GM19372 (cell line): ENCODE data around the gene STK4.

Experiments used
- ATAC-seq: cut with Tn5 transposase; IDR thresholded peaks from one replicate; pipeline ENCODE4 v1.9.1; 2021; ENCODE audit warnings: mild to moderate bottlenecking, low read depth, moderate library complexity; ENCODE audit not compliant: unreplicated experiment

STK4 gene

GRCh38 chr20:44966030-44966961, at the start of gene STK4:
STK4 (plus strand) TSS chr20:44966512; CDS start chr20:44966569, 57 bp downstream.
- peak; percentile 74 for ATAC-seq

DNA sequence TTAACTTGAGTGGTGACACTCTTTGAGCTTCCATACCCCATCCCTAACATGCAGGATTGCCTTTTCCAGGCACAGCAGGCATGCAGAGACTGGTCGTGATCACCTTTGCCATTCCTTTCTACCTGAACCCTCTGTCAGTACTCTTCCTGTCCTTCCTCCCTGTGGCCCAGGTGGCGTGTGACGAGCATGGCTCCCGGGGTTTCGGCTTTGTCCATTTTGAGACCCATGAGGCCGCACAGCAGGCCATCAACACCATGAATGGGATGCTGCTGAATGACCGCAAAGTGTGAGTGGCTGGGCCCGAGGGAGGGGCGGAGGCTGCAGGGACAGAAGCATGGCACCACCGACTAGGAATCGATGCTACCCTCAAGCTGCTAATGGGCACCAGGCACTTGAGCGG, 49.7 kb upstream of the STK4 start:
- ATAC-seq, result no peak

DNA sequence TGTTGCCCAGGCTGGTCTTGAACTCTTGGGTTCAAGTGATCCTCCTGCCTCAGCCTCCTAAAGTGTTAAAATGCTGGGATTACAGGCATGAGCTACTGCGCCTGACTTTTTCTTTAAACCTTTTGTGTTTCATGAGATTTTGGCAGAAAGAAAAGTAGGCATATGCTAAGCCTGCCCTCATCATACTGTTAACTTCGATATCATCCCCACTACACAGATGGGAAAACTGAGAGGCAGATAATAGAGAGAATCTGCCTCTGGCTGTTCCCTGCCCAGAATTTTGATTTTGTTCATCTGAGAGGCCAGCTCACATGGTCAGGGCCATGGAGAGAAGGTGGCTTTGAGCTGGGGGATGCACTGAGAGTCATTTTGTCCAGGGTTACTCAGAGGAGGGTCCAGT, 48.9 kb upstream of the STK4 start:
- no peak for ATAC-seq

DNA sequence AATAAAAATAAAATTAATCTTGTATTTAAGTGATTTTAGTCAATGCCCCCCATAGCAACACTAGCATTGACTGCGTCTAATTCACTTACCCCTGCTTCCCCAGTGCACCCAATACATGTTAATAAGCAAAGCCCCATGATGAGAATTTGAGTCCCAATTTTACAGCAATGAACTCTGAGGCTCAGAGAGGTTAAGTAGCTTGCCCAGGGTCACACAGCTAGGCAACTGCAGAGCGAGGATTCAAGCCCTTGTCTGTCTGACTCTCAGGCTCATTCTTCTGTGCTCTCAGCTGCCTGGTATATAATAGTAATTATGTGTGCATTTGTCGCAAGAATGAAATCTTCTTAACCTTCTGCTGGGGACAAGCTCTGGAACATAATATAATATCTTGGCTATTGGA, 48.0 kb upstream of the STK4 start:
- no peak for ATAC-seq

- ATAC-seq, result no peak
Observed at GRCh38 chr20:44918761-44919160, 47.6 kb upstream of the STK4 start.

DNA sequence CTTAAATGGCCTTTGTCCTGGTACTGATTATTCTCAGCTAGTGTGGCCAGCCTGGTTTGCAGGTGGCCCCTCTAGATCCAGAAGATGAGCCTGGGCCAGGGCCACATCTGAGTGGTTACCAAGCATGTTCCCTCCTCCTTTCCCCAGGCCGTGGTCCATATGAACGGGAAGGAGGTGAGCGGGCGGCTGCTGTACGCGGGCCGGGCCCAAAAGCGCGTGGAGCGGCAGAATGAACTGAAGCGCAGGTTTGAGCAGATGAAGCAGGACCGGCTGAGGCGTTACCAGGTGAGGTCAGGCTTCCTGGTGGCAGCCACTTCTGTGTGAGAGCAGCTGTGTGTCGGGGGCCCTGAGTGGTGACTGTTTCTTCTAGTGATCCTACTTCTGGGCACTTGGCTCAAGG, 44.9 kb upstream of the STK4 start:
- no peak for ATAC-seq

DNA sequence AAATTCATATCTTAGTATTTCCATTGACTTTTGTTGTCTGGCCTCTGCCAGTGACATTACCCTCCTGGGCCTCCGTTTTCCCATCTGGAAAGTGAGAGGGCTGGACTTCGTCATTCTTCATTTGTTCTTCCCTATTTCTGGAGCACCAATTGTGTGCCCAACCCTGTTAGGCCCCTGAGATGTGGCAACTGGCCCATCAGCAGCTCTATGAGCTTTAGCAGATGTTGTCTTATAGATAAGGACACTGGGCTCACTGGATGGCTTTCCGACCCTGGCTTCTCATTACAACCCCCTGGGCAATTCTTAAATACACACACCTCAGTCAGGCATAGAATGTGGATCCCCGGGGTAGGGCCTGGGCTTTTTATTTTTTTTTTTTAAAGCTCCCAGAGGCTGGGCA, 41.8 kb upstream of the STK4 start:
- ATAC-seq, result no peak

DNA sequence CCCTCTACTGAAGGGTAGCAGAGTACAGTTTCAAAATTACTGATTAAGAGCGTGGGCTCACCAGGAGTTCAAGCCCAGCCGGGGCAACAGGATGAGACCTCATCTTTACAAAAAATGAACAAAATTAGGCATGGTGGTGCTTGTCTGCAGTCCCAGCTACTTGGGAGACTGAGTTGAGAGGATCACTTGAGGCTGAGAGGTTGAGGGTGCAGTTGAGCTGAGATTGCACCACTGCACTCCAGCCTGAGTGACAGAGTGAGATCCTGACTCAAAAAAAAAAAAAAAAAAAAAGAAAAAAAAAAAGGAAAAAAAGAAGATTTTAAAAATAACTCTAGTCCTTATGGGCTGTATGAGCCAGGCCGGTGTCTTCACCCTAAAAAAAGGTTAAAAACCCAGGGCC, 37.7 kb upstream of the STK4 start:
- ATAC-seq, result no peak

GRCh38 chr20:44930517-44931168, 35.7 kb upstream of the STK4 start:
- ATAC-seq, result no peak

DNA sequence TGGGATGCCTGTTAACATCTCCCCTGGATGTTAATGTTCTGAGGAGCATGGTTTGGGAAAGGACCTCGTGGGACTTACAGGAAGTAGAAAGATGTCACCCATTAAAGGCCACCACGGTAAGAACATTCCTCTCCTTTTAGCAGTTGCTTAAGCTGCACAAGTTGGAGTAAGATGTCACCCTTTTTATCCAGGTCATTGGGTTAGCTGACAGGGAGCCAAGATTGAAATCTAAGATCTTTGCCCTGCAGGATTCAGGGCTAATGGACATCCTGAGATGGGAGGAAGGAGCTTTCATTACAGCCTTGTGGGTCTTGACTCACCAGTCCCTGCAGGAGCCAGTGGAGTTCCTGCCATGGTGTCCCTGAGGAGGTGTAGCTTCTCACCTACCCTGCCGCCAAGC, 34.4 kb upstream of the STK4 start:
- no peak for ATAC-seq

GRCh38 chr20:44932916-44933315, 33.4 kb upstream of the STK4 start:
- no peak for ATAC-seq

GRCh38 chr20:44936510-44936909, 29.8 kb upstream of the STK4 start:
- ATAC-seq, result no peak

- ATAC-seq, result no peak
Observed at GRCh38 chr20:44938637-44939036, 27.7 kb upstream of the STK4 start.

GRCh38 chr20:44941120-44941691, 25.1 kb upstream of the STK4 start:
- no peak for ATAC-seq

- no peak for ATAC-seq
Observed at GRCh38 chr20:44942264-44942973, 23.9 kb upstream of the STK4 start.

GRCh38 chr20:44943828-44944227, 22.5 kb upstream of the STK4 start:
- ATAC-seq, result no peak

DNA sequence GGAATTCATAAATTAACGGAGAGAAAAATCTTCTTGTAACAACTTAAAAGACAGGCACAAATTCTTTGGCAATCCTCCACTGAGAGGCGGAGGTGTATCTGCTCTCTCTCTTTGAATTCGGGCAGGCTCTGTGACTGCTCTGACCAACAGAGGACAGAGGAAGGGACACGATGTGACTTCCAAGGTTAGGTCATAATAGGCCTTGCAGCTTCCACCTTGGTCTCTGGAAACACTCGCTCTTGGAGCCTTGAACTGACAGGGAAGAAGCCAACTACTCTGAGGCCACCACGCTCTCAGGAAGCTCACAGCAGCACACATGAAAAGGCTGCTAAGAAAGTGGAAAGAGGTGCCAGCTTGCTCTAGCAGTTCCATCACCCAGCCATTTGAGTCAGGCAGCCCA, 21.1 kb upstream of the STK4 start:
- ATAC-seq, result no peak

GRCh38 chr20:44946271-44946852, 19.9 kb upstream of the STK4 start:
- ATAC-seq, result no peak

DNA sequence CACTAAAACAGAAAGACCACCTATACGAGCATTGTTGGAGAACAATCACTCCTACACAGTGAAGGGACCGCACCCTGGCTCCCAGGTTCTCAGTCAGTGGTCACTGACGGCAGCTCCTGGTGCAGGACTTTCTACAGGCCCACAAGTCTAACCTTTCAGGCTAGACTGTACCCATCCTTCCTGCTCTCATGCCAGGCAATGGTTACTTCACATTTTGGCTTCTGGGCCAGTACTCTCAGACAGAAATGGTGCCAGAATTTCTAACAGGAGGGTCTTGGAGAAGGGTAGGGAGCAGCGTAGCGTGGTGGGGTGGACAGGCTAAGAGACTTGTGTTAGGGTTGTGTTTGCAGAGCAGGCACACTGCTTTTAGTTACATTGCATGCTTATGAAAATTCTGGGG, 18.2 kb upstream of the STK4 start:
- no peak for ATAC-seq

- no peak for ATAC-seq
Observed at GRCh38 chr20:44948513-44948912, 17.8 kb upstream of the STK4 start.

DNA sequence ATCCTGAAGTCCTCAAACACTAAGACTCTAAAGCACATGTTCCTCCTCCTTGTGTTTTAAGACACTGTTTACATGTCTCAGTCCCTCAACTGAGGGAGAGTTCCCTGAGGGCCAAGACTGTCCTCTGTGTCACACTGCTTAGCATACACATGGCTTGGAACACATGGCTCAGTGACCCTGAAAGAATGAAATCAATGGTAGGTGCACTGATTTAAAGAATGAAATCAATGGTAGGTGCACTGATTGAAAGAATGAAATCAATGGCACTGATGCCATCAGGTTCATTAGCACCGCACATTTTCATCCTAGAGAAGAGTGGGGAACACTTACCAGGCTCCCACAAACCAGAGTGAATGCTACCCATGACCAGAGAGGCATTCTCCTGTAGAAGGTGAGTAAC, 15.9 kb upstream of the STK4 start:
- ATAC-seq, result no peak
